IPS-11a (cell line): ENCODE data around the gene RHOB.
"Not testable (repeated sequence)": the region's sequence is repeated elsewhere in the genome, so short reads cannot be mapped to it uniquely, and the experiment has no call there.

Source experiments
- H3K4me3 ChIP-seq: one replicate; pipeline ENCODE4 v1.5.1; 2013; ENCODE audit warnings: low read depth, low read length, control low read depth

The RHOB gene

DNA sequence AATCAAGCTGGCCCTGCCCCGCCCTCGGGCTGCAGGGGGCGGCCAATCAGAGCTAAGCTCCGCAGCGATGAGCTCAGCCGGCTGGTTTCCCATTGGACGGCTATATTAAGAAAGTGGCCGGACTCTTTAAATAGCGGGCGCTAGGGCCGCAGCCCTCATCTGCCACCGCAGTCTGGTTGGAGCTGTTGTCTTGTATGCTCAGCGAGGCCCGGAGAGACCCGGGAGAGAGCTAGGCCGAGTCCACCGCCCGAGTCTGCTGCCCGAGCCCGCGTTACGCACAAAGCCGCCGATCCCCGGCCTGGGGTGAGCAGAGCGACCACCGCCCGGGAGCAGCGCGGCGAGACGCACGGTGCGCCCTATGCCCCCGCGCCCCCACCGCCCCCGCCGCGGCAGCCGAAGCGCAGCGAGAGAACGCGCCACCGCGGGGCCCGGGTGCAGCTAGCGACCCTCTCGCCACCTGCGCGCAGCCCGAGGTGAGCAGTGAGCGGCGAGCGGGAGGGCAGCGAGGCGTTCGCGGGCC lies at the start of gene RHOB:
Gene RHOB, plus strand, starts transcription at position 158 of the 520 bp plus-strand sequence. CDS start 392 bp downstream, outside the sequence.
- H3K4me3 ChIP-seq = peak within 1 kb of the TSS; percentile 58

DNA sequence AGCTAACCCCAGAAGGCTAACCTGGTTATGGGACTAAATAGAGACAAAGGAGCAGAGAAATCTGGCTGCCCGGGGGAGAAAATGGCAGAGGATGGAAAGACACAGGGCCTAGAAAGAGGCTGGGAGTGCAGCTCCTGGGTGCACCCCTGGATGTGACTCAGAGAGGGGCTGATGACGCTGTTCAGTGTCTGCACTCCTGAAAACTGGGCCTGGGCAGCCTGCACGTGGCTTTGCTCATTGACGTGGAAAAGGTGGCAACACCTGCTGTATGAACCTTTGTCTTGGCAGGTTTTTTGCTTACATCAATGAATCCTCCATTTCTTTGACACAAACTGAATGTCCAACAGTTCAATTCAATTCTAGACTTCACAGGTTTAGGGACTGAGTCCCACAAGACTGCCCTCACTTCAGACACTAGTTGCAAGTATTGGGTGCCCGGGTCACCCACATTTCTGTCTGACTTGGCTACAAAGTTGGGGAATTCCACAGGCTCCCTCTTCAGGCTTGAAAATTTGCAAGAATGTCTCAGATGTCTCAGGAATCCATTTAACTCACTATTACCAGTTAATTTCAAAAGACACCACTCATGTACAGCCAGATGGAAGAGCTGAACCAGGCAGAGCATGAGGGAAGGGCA lies 48.9 kb upstream of the RHOB start:
- no peak overlapping the region for H3K4me3 ChIP-seq

DNA sequence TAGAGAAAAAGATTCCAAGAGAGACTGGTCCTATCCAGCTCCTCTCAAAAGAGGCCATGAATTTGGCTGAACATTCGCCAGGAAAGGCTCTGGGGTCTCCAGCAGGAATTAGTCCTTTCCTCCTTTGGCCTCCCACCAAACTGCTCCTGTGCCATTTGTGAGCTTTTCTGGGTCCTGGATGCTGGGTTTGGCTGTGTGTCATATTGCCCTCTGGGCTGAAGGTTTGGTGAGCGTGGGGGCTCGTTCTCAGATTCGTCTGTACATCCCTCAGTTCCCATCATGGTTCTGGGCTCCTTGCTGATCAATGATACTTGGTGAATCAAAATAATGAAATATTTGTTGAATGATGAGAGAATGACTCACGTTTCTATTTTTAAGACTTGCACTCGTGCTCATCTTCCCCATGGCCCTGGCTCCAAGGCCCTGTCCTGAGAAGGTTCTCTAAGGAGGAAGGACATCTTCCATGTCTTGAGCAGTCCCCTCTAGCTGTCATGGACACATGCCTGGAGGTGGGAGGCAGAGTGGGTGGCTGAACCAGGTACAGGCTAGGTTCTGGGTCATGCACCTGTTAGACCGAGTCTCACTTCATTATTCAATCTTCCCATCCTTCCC lies 47.8 kb upstream of the RHOB start:
- H3K4me3 ChIP-seq = no peak overlapping the region

DNA sequence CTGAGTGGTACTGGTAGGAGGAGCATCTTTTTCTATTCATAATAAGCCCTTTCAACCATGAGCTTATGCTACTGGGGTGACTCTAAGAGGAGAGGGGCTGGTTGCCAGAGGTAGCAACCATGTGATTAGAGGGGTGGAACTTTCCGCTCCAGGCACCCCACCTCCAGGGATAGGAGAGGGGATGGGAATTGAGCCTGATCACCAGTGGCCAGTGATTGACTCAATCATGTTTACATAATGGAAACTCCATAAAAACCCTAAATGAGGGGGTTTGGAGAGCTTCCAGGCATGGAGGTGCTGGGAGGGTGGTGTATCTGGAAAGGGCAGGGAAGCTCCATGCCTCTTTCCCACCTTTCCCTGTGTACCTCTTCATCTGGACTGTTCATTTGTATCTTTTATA lies 46.6 kb upstream of the RHOB start:
- no peak overlapping the region for H3K4me3 ChIP-seq

DNA sequence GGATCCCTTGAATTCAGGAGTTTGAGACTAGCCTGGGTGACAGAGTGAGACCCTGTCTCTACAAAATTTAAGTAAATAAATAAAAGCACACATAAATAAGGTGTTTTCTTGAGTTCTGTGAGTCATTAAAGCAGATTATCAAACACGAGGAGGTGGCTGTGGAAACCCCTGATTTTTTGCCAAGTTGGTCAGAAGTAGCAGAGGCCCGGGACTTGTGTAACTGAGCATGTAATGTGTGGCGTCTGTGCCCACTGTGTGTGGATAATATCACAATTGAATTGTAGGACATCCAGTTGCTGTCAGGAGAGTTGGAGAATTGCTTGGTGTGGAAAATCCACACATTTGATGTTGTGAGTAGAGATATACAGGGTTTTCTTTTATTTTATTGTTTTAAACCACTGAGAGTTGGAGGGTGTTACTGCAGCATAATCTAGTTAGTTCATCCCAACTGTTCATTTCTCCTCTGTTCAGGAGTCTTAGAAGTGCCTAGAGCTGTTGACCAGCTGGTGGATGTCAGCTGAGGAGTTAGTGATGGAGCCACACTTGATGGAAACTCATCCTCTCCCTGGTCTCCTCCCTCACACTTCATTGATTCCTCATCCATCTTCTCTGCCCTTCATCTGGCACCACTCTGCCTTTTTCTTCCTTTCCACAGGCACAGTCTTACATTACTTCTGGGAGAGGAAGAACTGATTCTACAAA lies 45.9 kb upstream of the RHOB start:
- no peak overlapping the region for H3K4me3 ChIP-seq

DNA sequence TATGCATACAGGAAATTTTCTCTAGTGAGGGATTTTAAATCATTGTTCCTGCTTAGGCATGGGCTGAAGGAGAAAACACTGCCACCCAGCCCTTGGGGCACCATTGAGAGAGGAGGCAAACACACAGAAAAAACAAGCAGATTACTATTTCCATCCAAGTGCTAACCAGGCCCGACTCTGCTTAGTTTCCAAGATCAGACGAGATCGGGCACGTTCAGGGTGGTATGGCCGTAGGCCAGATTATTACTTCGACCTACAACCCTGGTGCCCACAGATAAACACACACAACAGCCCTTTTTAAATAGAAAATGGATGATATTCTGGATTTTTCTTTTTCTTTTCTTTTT lies 45.4 kb upstream of the RHOB start:
- no peak overlapping the region for H3K4me3 ChIP-seq

DNA sequence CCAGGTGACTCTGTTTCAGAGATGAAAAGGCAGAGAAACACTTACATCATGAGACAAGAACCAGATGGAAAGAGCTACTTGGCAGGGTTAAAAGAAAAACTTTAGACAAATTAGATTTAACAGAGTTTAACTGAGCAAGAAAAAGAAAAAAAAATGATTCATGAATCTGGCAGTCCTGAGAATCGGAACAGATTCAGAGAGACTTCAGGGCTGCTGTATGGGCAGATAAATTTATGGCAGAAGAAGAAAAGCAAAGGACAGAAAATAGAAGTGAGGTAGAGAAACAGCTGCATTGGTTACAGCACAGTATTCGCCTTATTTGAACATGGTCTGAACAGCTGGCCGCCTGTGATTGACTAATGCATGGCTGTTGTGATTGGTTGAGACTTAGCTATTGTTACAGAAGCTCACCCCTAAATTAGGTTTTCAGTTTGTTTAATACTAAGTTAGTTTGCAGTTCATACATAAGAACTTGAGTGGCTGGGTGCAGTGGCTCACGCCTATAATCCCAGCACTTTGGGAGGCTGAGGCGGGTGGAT lies 43.0 kb upstream of the RHOB start:
- no peak overlapping the region for H3K4me3 ChIP-seq

DNA sequence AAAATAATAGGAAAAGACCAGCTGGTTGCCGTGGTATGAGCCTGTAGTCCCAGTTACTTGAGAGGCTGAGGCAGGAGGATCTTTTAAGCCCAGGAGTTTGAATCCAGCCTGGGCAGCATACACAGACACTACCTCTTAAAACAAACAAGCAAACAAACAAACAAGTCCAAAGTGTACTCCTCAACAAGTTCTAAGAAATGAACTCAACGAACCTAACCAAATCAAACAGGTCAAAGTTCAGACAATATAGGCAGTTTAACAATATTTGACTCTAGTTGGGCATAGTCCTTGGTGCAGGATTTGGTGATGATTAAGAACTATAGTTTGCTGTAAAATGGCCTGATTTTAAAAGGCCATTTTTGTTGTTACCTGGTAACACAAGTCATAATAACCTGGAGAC lies 41.9 kb upstream of the RHOB start:
- H3K4me3 ChIP-seq = no peak overlapping the region

DNA sequence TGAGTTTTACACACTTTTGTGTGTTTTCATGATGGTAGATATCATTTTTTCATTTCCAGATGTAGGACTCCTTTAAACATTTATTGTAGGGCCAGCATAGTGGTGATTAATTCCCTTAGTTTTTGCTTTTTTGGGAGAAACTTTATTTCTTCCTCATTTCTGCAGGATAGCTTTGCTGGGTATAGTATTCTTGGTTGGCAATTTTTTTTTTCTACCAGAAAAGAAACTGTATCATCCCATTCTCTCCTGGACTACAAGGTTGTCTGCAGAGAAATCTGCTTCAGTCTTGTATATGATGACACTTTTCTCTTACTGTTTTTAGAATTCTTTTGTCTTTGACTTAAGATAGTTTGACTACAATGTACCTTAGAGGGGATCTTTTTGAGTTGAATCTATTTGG lies 37.8 kb upstream of the RHOB start:
- no peak overlapping the region for H3K4me3 ChIP-seq

DNA sequence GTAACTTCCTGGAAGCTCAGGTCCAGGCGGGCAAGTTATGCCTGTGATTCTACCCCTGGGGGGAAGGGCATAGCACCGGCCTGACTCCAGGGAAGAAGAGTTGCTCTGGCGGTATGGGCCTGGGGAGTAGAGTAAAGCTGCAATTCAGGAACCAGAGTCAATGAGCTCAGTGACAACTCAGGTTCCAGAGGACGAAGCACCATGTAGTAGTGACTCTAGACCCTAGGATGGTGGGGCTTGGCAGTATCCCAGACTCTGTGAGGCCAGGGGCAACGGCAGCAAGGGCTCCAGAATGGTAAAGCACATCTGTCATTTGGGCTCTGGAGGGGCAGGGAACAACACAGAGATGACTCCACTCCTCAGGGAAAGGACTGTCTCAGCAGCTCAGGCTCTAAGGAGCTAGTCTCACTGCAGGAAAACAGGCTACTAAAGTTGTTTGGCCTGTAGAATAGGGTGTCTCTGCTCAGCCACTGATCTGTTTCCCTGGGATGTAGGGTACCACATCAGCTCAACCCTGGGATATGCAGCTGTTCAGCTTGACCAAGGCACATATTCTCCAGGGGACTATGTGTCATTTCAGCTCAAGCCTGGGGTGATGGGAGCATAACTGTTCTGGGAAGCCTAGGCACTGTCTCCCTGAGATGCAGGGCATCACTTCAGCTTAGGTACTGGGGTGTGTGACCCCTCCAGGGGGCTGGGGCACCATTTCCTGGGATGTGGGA lies 36.2 kb upstream of the RHOB start:
- no peak overlapping the region for H3K4me3 ChIP-seq

DNA sequence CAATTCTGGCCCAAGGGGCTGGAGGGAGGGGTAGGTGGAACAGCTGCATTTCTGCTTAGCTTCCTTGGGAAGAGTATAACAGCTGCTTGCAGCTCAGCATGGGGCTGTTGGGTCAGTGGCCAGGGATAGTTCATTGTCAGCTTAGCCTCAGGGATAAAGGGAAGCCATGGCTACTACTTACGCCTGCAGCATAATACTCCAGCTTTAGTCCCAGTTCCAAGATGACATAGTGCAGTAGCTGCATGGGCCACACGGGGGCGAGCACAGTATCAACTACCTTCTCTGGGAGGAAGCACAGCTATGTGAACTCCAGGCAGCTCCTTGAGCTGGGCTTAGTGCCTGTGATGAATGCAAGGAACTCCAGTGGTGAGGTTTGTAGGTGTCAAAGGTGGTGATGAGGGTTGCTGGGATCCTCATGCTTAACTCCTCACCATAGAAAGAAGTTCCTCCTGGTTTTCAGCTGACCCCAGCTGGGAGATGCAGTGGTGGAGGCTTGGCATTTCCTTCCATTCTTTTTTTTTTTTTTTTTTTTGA lies 35.4 kb upstream of the RHOB start:
- H3K4me3 ChIP-seq = no peak overlapping the region

DNA sequence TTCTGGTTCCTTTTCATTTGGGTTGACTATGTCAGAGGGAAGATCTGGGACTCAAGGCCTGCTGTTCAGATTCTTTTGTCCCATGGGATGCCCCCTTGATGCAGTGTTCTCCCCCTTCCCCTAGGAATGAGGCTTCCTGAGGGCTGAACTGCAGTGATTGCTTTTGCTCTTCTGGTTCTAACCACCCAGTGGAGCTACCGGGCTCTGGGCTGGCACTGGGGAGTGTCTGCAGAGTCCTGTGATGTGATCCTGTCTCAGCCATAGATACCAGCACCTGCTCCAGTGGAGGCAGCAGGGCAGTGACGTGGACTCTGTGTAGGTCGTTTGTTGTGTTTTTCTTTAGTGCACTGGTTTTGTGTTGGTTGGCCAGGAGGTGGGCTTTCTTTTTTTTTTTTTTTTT lies 32.1 kb upstream of the RHOB start:
- no peak overlapping the region for H3K4me3 ChIP-seq

DNA sequence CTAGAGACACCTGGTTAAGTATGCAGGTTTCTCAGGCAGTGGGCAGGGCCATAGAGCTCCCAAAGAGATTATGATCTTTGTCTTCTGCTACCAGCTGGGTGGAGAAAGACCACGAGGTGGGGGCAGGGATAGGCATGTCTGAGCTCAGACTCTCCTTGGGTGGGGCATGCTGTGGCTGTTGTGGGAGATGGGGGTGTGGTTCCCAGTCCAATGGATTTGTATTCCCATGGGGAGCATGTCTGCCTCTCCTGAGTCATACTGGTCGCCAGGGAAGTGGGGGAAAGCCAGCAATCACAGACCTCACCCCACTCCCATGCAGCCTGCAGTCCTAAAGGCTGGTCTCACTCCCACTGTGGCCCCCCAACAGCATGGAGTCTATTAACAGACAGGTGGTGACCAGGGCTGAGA lies 31.4 kb upstream of the RHOB start:
- no peak overlapping the region for H3K4me3 ChIP-seq

DNA sequence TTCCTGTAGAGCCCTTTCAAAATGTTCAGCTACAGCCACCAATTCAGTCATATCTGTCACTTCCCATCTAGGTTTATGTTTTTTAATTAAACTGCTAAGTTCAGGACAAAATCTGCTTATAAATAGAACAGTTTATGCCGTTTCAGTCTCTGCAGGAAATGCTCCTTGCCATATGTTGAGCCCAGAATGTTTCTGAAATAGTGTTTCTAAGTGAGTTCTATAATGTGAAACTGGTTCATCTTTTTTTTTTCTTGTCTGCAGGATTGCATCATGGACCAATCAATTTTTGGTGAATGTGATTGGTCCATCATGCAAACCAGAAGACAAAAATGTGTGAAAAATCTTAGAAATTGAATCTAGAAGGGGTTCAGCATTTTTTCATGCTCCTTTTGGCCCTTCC lies 30.2 kb upstream of the RHOB start:
- H3K4me3 ChIP-seq = no peak overlapping the region

DNA sequence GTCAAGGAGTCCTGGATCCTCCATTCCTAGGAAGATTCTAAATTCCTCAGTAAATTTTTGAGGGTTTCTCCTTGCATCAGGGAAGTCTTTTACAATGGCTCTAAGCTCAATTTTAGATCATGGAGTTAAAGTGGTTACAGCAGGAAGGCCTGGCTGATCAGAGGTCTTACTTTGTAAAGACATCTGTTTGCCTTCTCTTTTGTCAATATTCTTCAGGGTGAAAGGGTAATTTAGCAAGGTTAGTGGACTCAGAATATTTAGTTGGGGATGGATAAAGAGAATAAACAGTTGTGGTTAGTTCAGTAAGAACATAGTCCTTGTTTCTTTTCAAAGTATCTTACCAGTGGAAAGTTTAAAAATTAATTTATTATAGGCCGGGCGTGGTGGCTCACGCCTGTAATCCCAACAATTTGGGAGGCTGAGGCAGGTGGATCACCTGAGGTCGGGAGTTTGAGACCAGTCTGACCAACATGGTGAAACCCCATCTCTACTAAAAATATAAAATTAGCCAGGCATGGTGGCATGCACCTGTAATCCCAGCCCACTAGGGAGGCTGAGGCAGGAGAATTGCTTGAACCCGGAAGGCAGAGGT lies 29.5 kb upstream of the RHOB start:
- not testable (repeated sequence) for H3K4me3 ChIP-seq

DNA sequence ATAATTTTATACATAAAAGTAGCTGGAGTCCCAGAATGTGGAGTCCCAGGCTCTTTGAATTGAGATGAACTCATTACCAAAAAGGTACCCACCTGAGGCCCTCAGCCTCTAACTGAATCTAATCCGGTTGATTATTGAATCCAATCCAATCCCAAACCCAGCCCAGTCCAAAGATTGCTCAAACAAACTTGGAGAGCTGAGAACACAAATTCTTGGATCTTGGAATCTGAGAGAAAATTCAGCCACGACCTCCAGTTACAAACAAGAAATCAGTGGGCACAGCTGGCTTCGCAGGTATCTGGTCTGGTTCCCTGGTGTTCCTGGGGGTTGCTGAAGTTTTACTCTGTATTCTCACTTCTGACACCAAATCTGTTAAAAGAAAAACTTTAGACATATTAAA lies 28.4 kb upstream of the RHOB start:
- H3K4me3 ChIP-seq = no peak overlapping the region

DNA sequence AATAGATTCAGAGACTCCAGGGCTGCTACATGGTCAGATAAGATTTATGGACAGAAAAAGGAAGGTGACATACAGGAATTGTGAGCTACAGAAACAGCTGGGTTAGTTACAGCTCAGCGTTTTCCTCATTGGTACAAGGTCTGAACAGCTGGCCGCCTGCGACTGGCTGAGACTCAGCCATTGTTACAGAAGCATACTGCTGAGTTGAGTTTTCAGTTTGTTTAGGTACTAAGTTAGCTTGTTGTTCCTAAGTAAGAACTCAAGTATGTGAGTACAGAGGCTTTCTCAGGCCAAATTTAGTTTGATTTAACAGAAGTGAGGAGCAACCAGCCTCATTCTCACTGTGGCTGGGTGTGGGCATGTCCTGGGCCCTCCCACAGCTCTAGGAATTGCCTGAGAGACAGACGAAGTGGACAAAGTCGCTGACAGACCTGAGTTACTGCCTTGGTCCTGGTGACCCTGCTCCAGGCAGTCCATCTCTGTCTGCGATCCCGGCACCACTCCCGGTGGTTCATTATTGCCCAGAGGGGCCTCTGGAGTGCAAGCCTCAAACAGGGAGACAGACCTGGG lies 27.8 kb upstream of the RHOB start:
- H3K4me3 ChIP-seq = no peak overlapping the region

DNA sequence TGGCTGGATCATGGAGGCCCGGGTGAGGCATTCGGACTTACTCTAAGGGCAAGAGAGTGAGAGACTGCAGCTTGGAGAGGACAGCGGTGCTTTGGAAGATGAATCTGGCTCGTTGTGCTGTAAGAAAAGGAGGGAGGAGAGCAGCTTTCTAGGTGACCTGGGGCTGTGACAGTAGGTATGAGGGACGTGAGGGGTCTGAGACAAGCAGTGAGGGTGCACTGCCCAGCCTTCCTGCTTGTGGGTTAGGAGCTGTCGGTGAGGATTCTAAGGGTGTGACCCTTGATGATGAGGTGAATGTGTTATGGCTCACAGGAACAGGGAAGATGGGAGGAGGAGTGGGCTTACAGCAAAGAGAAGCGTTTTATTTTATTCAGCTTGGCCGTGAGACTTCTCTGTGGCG lies 27.1 kb upstream of the RHOB start:
- H3K4me3 ChIP-seq = no peak overlapping the region

DNA sequence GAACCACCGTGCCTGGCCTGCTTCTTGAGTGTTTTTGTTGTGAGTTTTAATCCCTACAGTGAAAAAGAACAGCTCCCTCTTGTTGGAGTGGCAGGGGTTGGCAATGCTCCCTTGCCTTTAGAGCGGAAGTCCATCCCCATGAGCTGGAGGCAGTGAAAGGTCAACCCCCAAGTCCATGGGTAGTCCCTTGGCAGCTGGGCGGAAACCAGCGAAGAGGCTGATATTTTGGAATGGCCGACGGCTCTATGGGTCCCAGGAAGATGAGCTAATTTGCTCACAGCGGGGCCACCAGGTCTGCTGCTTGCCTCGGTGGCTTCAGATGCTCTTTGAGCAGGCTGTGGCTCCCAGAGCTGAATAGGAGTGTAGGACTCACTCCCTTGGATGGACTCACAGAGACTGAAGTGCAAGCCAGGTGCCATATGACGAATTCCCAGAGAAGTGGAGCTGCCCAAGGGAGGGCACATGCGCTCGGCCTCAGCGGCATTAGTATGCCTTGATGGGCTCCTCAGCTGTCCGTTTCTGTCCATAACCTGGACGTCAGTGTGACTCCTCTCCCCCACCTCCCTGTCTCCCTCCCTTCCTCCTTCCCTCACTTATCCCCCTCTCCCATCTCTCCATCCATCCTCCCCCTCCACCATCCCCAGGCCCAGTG lies 25.4 kb upstream of the RHOB start:
- H3K4me3 ChIP-seq = no peak overlapping the region

DNA sequence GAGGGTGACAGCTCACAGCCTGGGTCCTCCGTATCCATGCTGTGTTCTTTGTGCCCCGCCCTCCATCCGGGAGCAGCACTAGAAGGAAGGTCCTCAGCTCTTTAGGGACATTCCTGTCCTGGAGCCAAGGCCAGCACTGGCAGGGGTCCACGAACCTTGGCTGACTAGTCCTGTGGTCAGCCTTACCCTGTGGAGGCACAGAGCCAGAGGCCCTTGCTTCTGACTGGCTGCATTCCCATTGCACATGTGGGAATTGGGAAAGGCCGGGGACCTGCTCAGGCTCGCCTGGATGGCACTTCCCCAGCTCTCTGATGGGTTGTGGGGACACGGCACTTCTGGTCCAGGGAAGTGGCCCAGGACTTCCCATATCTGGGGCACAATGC lies 24.9 kb upstream of the RHOB start:
- H3K4me3 ChIP-seq = no peak overlapping the region
